GM04504 (cell line): ENCODE measurements around the gene SPACA5.
"Not testable (repeated sequence)": the region's sequence is repeated elsewhere in the genome, so short reads cannot be mapped to it uniquely, and the experiment has no call there.

Source experiments
- DNase-seq: peaks from one replicate; pipeline ENCODE4 v3.0.0-alpha.2; 2012; ENCODE audit warnings: low read depth

Gene SPACA5

DNA sequence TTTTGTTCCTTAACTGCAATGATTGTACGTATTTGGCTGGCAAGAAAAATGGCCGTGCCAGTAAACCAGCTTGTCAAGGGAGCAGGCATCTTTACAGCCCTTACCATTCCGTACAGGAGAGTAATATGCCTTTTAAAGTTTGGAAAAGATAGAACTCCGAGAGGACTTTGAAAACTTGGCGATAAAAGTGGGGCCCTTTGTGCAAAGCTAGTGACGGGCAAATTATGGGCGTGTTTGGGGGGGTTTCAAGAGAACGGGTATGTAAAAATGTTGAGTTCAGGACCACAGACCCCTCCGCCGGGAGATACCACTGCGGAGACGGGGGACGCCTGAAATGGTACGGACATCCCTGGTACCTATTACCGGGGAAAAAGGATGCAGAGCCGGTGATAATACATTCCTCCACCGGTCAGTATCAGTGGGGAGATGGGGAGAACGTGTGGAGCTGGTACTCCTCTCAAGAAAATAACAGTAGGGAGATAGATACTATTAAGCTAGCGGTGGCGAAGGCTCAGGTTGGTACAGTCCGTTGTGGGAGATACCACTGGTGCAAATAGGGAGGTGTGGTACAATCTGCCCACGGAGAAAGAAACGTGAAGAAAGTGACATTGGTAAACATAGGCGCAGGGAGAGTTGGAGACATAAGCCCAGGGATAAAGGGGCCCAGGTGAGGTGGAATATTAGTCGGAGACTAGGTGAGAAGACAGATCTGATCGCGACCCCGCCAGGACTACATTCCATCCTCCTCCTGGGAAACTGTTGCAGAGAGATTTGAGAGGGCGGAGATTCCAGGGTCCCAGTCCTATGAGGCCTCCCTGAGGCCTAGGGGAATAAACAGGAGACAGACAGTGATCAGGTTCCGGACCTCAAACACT is 14.5 kb downstream of the SPACA5 start:
- DNase-seq, result peak; percentile 66

DNA sequence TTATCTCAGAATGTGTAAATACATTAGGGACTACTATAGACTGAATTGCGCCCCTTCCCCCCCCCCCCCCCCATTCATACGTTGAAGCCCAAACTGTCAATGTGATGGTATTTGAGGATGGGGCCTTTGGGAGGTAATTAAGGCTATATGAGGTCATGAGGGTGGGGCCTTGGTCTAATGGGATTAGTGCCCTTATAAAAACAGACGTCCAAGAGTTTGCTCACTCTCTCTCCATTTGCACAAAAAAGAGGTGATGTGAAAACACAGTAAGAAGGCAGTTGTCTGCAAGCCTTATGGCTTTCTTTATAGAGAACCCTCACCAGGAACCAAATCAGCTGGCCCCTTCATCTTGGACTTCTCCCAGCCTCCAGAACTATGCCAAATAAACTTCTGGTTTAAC is 15.3 kb downstream of the SPACA5 start:
- DNase-seq, result no peak

DNA sequence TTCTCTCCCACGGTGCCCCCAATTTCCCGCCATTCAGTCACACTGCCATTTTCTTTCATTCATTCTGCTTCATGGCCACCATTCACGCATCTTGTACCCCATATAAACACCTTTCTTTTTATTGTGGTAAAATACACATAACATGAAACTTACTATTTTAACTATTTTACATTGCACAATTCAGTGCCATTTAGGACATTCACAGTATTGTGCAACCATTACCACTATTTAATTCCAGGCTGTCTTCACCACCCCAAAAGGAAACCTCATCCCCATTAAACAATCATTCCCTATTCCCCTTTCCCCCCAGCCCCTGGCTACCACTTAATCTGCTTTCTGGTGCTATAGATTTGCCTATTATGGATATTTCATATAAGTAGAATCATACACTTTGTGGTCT is 15.9 kb downstream of the SPACA5 start:
- DNase-seq, result no peak

DNA sequence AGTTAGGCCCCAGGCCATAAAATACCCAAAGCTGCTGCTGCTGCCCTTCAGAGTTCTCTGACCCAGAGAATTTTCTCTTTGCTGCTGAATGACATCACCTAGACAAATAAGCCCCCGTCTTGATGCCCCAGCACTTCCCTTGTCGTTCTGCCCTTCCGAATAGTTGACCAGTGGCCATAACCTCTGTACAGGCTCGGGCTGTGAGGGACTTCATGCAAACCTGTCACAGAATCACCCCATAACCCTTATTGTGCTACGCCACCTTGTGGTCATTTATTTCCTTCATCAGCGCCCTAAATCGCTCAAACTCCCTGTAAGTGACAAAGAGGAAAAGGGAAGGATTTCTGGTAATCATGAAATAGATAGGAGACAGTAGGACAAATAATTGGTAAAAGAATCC is 18.8 kb downstream of the SPACA5 start:
- DNase-seq, result peak; percentile 27

DNA sequence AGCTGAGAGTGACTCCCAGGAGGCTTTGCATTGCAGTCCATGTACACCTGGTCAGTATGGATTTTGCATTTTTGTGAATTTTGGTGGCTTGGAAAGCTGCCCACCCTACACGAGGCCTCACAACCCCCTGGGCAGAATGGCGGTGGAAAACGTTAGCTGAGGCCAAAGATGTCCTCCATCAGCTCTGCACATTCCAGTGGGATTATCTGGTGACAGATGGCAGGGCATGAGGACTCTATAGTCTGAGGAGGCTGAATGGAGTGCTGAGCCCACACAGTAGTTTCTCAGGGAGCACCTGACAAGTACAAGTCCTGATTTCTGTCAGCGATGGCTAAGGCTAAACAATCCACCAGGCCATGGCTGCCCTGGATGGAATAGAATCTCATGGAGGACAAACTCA is 20.8 kb downstream of the SPACA5 start:
- DNase-seq, result not testable (repeated sequence)

DNA sequence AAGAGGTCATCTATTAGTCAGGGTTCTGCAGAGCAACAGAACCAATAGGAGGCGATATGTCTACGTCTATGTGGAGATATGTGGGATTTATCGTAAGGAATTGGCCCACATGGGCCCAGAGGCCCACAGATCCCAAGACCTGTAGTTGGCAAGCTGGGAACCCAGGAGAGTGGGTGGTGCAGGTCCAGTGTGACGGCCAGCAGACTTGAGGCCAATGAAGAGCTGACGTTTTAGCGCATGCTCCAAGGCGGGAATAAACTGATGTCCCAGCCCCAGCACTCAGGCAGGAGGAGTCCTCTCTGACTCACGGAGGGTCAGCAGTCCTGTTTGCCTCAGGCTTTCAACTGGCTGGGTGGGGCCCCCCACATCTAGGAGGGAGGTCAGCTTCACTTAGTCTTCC is 21.3 kb downstream of the SPACA5 start:
- no peak for DNase-seq

DNA sequence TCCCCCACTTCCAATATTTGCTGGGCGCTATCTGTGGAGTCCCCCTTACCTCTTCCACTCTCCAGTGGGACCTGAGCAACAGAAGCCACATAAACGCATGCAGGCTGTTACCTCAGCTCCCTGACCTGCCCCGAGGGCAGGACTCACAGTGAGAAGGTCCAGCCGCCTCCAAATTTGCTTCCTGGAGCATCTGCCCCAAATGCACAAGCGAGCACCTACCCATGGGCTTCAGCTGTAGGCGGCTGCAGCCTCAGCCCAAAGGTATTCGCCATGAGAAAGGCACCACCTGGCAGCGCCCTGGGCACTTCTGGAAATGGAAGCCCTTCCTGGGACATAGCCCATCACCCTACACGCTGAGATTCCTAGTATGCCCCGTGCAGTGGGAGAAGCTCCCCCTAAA is 23.4 kb downstream of the SPACA5 start:
- DNase-seq, result no peak

DNA sequence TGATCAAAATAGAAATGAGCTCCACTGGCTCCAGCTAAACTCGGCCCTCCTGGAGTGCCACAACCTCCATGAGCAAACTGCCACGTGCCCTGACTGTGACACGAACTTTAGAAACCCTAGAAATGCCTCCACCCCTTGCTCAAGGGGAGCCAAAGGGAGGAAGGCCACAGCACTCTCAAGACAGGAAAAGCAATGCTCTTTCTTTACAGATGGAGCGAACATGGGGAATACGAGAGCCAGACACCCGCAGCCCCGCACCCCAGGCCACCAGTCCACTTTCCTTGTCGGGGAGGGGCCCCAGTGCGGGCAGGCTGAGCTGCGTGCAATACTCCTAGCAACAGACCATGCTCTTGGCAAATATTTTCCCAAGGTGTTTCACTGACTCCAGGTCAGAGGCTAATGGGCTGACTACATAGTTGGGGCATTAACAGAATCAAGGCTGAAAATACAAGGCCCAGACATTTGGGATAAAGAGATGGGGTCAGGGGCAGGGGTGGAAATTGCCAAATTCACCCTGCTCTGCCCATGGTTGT is 23.9 kb downstream of the SPACA5 start:
- not testable (repeated sequence) for DNase-seq

DNA sequence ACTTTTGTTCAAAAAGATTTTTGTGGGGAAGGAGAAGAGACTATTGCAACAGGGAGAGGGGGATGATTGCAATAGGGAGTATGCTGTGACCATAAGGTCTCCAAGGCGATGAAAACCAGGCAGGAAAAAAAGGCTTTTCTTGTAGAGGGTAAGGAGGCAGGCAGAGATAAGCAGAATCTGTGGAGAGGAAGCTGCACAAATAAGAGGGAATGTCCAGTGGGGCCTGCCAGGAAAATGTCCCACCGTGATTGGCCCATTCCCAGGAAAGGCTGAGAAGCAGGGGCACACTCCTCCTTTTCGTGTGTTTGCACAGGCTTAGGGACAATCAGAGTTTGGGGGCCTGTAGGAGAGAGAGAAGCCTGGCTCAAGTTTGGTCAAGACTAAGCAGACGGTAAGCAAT is 29.1 kb downstream of the SPACA5 start:
- no peak for DNase-seq

DNA sequence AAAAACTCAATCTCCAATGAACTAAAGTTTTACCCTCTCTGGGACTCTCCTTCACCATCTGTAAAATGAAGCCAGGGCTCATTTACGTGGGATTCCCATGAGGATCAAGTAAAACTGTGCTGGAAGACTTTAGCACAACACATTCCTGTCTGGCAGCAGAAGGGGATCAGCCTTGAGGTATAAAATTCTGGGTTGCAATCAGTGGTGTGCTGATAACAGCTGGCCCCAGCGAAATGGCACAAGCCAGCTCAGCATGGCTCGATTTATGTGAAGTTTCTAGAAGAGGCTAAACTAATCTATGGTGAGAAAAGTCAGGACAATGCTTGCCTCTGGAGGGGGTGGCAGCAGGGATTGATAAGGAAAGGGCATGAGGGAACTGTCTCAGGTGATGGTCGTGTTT is 36.3 kb downstream of the SPACA5 start:
- DNase-seq, result no peak

DNA sequence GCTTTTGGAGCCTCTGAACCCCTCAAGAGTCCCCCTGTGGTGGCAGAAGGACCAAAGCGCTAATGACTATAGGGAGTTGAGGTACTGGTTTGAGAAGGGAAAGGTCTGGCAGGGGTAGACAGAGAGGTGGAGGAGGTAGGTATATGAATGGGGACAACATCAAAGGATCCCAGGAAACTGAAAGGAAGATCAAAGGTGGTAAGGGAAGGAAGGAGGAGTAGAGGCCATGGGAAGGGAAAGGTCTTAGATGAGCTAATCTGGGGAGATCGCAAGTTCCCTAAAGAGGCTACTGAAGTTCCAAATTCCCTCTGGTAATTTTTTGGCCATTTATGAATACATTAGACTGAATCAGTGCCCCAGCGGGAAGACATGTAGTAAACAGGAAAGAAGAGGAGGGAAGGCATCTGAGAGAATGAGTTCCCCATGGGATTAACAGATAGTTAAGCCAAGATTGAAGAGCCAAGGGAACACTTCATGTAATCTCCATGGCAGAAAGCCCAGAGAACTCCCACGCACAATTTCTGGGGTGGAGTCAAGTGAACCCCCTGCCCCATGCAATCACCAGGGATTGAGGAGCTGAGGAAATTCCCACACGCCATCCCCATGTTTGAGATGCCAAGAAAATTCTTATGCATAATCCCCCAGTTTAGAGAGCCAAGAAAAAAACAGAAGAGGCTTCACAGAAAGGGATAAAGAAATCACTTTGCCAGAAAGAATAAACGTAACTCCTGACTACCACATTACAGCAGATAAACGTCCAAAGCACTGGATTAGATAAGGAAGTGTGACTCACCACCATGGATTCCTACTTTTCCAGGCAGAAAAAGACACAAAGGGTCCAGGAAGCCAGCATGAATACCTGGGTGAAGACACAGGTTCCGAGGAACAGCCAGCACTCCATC is 38.9 kb downstream of the SPACA5 start:
- no peak for DNase-seq

DNA sequence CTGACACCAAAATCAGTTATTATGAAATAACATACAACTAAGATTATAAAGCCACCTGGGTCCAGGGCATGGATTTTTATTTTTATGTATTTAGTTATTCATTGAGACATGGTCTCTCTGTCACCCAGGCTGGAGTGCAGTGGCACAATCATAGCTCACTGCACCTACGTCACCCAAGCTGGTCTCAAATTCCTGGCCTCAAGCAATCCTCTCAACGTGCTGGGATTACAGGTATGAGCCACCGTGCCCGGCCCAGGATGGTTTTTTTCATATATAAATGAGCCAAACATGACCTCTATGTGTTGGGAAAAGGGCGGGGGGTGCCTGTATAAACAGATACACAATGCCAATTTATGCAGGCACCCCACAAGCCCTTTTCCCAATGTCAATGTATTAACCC is 40.1 kb downstream of the SPACA5 start:
- DNase-seq, result no peak

DNA sequence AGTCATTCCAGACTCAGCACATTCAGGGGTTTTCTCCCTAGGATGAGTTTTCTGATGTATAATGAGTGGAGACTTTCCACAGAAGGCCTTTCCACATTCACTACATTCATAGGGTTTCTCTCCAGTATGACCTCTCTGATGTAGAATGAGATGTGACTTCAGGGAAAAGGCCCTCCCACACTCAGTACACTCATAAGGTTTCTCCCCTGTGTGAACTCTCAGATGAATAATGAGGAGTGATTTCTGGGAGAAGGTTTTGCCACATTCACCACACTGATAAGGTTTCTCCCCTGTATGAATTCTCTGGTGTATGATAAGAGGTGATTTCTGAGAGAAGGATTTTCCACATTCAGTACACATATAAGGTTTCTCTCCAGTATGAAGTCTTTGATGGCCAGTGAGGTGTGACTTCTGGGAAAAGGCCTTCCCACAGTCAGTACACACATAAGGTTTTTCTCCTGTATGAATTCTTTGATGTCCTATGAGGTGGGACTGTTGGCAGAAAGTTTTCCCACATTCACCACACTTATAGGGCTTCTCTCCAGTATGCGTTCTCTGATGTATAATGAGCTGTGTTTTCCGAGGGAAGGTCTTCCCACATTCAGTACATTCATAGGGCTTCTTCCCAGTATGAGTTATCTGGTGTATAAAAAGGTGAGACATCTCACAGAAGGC is 52.0 kb downstream of the SPACA5 start:
- no peak for DNase-seq

DNA sequence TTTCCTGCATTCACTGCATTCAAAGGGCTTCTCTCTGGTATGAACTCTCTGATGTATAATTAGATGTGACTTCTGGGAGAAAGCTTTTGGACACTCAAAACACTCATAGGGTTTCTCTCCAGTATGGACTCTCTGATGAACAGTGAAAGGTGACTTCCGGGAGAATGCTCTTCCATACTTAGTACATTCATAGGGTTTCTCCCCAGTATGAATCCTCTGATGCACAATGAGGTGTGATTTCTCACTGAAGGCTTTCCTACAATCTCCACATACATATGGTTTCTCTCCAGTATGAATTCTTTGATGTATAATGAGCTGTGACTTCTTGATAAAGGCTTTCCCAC is 52.5 kb downstream of the SPACA5 start:
- no peak for DNase-seq
